NCI-H146 treated with DMSO at 0.1 percent for 48 hours (cell line): ENCODE measurements around the gene ABLIM2.
"Not testable (repeated sequence)": the region's sequence is repeated elsewhere in the genome, so short reads cannot be mapped to it uniquely, and the experiment has no call there.

ENCODE experiments used
- DNase-seq: peaks from one replicate; lab custom pipeline; 2025; ENCODE audit not compliant: unreplicated experiment; lab: John Stamatoyannopoulos, UW

The ABLIM2 gene

GRCh38 chr4:8142556-8142955, 16.1 kb downstream of the ABLIM2 start:
- no peak for DNase-seq

- no peak for DNase-seq
Observed at GRCh38 chr4:8141935-8142334, 16.7 kb downstream of the ABLIM2 start.

- DNase-seq, result no peak
Observed at GRCh38 chr4:8140915-8141314, 17.7 kb downstream of the ABLIM2 start.

- DNase-seq, result not testable (repeated sequence)
Observed at GRCh38 chr4:8139726-8140125, 18.9 kb downstream of the ABLIM2 start.

- DNase-seq, result no peak
Observed at GRCh38 chr4:8136972-8137710, 21.5 kb downstream of the ABLIM2 start.

- no peak for DNase-seq
Observed at GRCh38 chr4:8136529-8136928, 22.1 kb downstream of the ABLIM2 start.

- no peak for DNase-seq
Observed at GRCh38 chr4:8135666-8136065, 22.9 kb downstream of the ABLIM2 start.

- no peak for DNase-seq
Observed at GRCh38 chr4:8133897-8134563, 24.6 kb downstream of the ABLIM2 start.

- no peak for DNase-seq
Observed at GRCh38 chr4:8132947-8133705, 25.5 kb downstream of the ABLIM2 start.

- DNase-seq, result no peak
Observed at GRCh38 chr4:8132400-8132799, 26.2 kb downstream of the ABLIM2 start.

GRCh38 chr4:8131826-8132225, 26.8 kb downstream of the ABLIM2 start:
- DNase-seq, result no peak

GRCh38 chr4:8131210-8131609, 27.4 kb downstream of the ABLIM2 start:
- DNase-seq, result peak; percentile 58

- no peak for DNase-seq
Observed at GRCh38 chr4:8130346-8131066, 28.1 kb downstream of the ABLIM2 start.

GRCh38 chr4:8129785-8130184, 28.8 kb downstream of the ABLIM2 start:
- DNase-seq, result no peak

- no peak for DNase-seq
Observed at GRCh38 chr4:8129136-8129535, 29.5 kb downstream of the ABLIM2 start.

GRCh38 chr4:8128100-8128856, 30.3 kb downstream of the ABLIM2 start:
- peak; percentile 36 for DNase-seq

- DNase-seq, result no peak
Observed at GRCh38 chr4:8127051-8127826, 31.4 kb downstream of the ABLIM2 start.

GRCh38 chr4:8126523-8126922, 32.1 kb downstream of the ABLIM2 start:
- DNase-seq, result no peak

GRCh38 chr4:8125526-8126056, 33.0 kb downstream of the ABLIM2 start:
- DNase-seq, result no peak

- DNase-seq, result no peak
Observed at GRCh38 chr4:8123870-8124269, 34.7 kb downstream of the ABLIM2 start.
